GM23248 (cell line): Measurements from ENCODE around the gene SYNJ2BP.
"Not testable (repeated sequence)": the region's sequence is repeated elsewhere in the genome, so short reads cannot be mapped to it uniquely, and the experiment has no call there.

Source experiments
- EZH2 ChIP-seq: fragments of 200-600 bp; sonication (generic); IDR thresholded peaks from 2 replicates; pipeline ENCODE4 v1.6.1; 2018; ENCODE audit warnings: antibody characterized with exemption, mild to moderate bottlenecking; ENCODE audit not compliant: insufficient read depth, poor library complexity, severe bottlenecking
- EZH2phosphoT487 ChIP-seq: fragments of 200-600 bp; sonication (generic); IDR thresholded peaks from 2 replicates; pipeline ENCODE4 v1.6.1; 2018; ENCODE audit warnings: antibody characterized with exemption, moderate library complexity, mild to moderate bottlenecking, low read depth; ENCODE audit not compliant: insufficient read depth

- not testable (repeated sequence) for TF ChIP-seq EZH2, EZH2phosphoT487
Measured at GRCh38 chr14:70403335-70403734, 13.6 kb downstream of the SYNJ2BP start.
